K562 (cell line): ENCODE measurements around the gene ADIPOR2. TPM values are rescaled to one million over a fixed set of nuclear protein-coding genes. Genes with fewer than 3 reads are reported as not detected.

ENCODE experiments used
- ELF2 ChIP-seq: fragments of 250-450 bp; sonication (Bioruptor Pico); IDR thresholded peaks from 2 replicates; pipeline ENCODE4 v1.5.0; 2021; ENCODE audit warnings: mild to moderate bottlenecking
- FOXA1 ChIP-seq: fragments of 450-650 bp; IDR thresholded peaks from 2 replicates; pipeline ENCODE4 v1.6.1; 2016; ENCODE audit warnings: mild to moderate bottlenecking, borderline replicate concordance
- GTF2A2 ChIP-seq: IDR thresholded peaks from 2 replicates; pipeline ENCODE4 v1.6.1; 2016; ENCODE audit warnings: mild to moderate bottlenecking, missing genetic modification characterization, missing compliant biosample characterization
- HDAC1 ChIP-seq, 2 experiments: fragments of 450-650 bp; IDR thresholded peaks; 2 replicates each; pipeline ENCODE4 v1.6.1; 2016 to 2017; ENCODE audit warnings: inconsistent platforms in 1 of 2, mild to moderate bottlenecking in 1 of 2, moderate library complexity in 1 of 2
- HIVEP1 ChIP-seq: fragments of 250-450 bp; sonication (Bioruptor Pico); IDR thresholded peaks from 2 replicates; pipeline ENCODE4 v1.4.0; 2020; ENCODE audit warnings: mild to moderate bottlenecking
- MED1 ChIP-seq: sonication (generic); formaldehyde crosslinking; IDR thresholded peaks from 2 replicates; pipeline ENCODE4 v1.8.1; 2023; ENCODE audit warnings: missing genetic modification reagents, borderline replicate concordance
- MTF1 ChIP-seq: fragments of 250-450 bp; sonication (Bioruptor Pico); IDR thresholded peaks from 2 replicates; pipeline ENCODE4 v1.9.0; 2021; ENCODE audit warnings: moderate library complexity, mild to moderate bottlenecking, inconsistent platforms, borderline replicate concordance
- MYC ChIP-seq, 2 experiments: fragments of 250-450 bp in 1 of 2; sonication (Bioruptor Pico) in 1 of 2; IDR thresholded peaks; 2 replicates each; pipeline versions ENCODE4 v1.5.1 to v1.6.1; 2012 to 2021; ENCODE audit warnings: low read depth in 2 of 2, borderline replicate concordance in 1 of 2, improper control_type of control experiment in 1 of 2, low read length in 1 of 2, mild to moderate bottlenecking in 1 of 2, moderate library complexity in 1 of 2
- PCBP2 ChIP-seq: fragments of 200-400 bp; formaldehyde crosslinking; IDR thresholded peaks from 2 replicates; pipeline ENCODE4 v1.6.1; 2018; ENCODE audit warnings: low read length, low read depth, mild to moderate bottlenecking, moderate library complexity; ENCODE audit not compliant: poor library complexity, severe bottlenecking
- SRSF1 ChIP-seq: fragments of 200-400 bp; formaldehyde crosslinking; IDR thresholded peaks from 2 replicates; pipeline ENCODE4 v1.6.1; 2017; ENCODE audit warnings: mild to moderate bottlenecking, low read depth, low read length, moderate library complexity
- TCFL5 ChIP-seq: fragments of 250-450 bp; sonication (Bioruptor Pico); conservative IDR thresholded peaks from 2 replicates; pipeline ENCODE4 v1.6.1; 2021; ENCODE audit warnings: mild to moderate bottlenecking, moderate library complexity, matching md5 sums
- ZFP30 ChIP-seq: fragments of 250-450 bp; sonication (Bioruptor Pico); IDR thresholded peaks from 2 replicates; pipeline ENCODE4 v1.8.0; 2022; ENCODE audit warnings: moderate library complexity, mild to moderate bottlenecking, inconsistent platforms, borderline replicate concordance
- ZNF121 ChIP-seq: sonication (generic); formaldehyde crosslinking; conservative IDR thresholded peaks from 2 replicates; pipeline ENCODE4 v1.8.0; 2022; ENCODE audit warnings: missing genetic modification reagents
- polyA plus RNA-seq, 8 experiments: library from polyadenylated mRNA; depleted of rRNA in 4 of 8; stranded (reverse) in 5 of 8; unstranded in 3 of 8; fragments of >200 nt; fragmentation: Nextera tagmentation in 2 of 8; fragmentation: Illumina TruSeq in 1 of 8; extraction: Ambion mirVana in 2 of 8; extraction: Trizol in 1 of 8; gene quantifications; 2 replicates each; pipeline versions ENCODE4 v1.2.1 to v1.2.3, GENCODE V29; 2011 to 2014; ENCODE audit warnings: inconsistent platforms in 1 of 8, missing spikeins in 1 of 8
- total RNA-seq, 7 experiments: library from RNA; depleted of rRNA in 6 of 7; stranded (reverse); fragments of >200 nt in 6 of 7; fragmentation: Illumina TruSeq in 2 of 7; extraction: Trizol in 2 of 7; gene quantifications; 2 replicates each; pipeline versions ENCODE4 v1.2.1 to v1.2.3, GENCODE V29; 2011 to 2021; ENCODE audit warnings: low replicate concordance in 1 of 7

ADIPOR2 gene
- total and polyA plus RNA-seq, 9 of the 15 experiments (the other 6 are each of a cell fraction or from before 2014, with no cell fraction given) = 10.9 to 63.5 (median 46.0) TPM

- TF ChIP-seq ELF2 (CRISPR knock-in tag) (peak; percentile 91), ZNF121 (CRISPR knock-in tag) (no peak), MYC (IDR thresholded peaks at IDR 0.05; ENCODE audit: low read depth, low read length) (peak; percentile 80), MYC (CRISPR knock-in tag; IDR thresholded peaks at IDR 0.05; ENCODE audit: borderline replicate concordance, low read depth) (no peak), PCBP2 (peak; percentile 60), HIVEP1 (CRISPR knock-in tag) (no peak), TCFL5 (no peak), SRSF1 (no peak), HDAC1 (IDR thresholded peaks at IDR 0.05) (peak in 1 of 2 experiments; percentile 46; a peak in 1 of 4 replicates), MED1 (CRISPR knock-in tag) (no peak), FOXA1 (no peak), MTF1 (CRISPR knock-in tag) (no peak), GTF2A2 (tag) (no peak), ZFP30 (CRISPR knock-in tag) (no peak)
Observed at GRCh38 chr12:1690578-1691122, at the start of gene ADIPOR2 (continued).
